Cardiac fibroblast (primary cell): ENCODE results near the gene ZNF619.
A peak's percentile ranks its signal among the peaks of the same experiment; 100 is the strongest.

Experiments
- DNase-seq, 2 donors: peaks; one replicate each; pipeline versions ENCODE4 v3.0.0 to v3.0.0-alpha.2; 2010; ENCODE audit warnings: low read depth in 2 of 2
- H3K4me3 ChIP-seq, 2 donors: replicated peaks in 1 of 2; 1 replicate in 1 of 2; 2 replicates in 1 of 2; pipeline ENCODE4 v1.5.1; 2011; ENCODE audit warnings: low read depth in 2 of 2, low read length in 2 of 2, mild to moderate bottlenecking in 2 of 2, moderate library complexity in 1 of 2
- TF ChIP-seq, protein P1 (sequence below): IDR thresholded peaks from one replicate; pipeline ENCODE4 v1.5.1; 2011; ENCODE audit warnings: low read depth, mild to moderate bottlenecking, low read length, inconsistent platforms

Gene ZNF619

DNA sequence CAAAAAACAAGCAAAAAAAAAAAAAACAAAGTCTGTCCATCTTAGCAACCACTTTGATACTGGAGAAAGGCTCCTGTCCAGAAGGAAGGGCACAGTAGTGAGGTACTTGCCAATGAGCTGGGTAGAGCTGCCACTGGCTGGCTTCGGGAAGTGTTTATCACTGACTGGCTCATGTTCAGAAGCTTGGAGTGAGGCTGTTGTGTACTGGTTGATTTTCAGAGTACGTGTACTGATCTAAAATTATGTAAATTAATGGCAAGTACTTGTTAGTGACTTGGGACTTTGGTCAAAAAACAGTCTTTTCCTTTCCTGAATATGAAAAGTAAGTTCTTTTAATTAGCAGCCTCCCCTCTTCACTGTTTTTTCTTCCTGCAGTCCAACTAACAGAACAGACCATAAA lies 46.9 kb downstream of the ZNF619 start:
- H3K4me3 ChIP-seq, result no peak overlapping the region
- peak; percentile 2 to 7 for DNase-seq
- TF ChIP-seq, protein P1, sequence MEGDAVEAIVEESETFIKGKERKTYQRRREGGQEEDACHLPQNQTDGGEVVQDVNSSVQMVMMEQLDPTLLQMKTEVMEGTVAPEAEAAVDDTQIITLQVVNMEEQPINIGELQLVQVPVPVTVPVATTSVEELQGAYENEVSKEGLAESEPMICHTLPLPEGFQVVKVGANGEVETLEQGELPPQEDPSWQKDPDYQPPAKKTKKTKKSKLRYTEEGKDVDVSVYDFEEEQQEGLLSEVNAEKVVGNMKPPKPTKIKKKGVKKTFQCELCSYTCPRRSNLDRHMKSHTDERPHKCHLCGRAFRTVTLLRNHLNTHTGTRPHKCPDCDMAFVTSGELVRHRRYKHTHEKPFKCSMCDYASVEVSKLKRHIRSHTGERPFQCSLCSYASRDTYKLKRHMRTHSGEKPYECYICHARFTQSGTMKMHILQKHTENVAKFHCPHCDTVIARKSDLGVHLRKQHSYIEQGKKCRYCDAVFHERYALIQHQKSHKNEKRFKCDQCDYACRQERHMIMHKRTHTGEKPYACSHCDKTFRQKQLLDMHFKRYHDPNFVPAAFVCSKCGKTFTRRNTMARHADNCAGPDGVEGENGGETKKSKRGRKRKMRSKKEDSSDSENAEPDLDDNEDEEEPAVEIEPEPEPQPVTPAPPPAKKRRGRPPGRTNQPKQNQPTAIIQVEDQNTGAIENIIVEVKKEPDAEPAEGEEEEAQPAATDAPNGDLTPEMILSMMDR, result no peak

DNA sequence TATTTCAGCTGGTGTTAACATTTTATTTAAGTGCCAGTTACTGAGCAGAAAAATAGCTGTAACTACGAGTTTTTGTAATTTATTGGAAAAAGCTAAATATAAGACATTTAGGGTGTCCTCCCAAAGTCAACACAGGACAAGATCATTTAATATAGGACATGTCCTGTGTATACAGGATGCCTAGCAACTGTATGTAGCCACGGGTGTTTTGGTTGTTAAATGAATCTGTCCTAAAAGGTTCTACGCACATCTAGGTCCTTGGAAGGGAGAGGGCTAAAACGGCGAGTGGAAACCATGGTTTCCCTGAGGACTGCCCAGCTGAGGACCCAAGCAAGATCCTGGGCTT lies 47.3 kb downstream of the ZNF619 start:
- peak in 1 of 2 donors; percentile 26 for DNase-seq
- TF ChIP-seq, protein P1, result no peak
- H3K4me3 ChIP-seq, result peak overlapping the region; percentile 71 to 75

DNA sequence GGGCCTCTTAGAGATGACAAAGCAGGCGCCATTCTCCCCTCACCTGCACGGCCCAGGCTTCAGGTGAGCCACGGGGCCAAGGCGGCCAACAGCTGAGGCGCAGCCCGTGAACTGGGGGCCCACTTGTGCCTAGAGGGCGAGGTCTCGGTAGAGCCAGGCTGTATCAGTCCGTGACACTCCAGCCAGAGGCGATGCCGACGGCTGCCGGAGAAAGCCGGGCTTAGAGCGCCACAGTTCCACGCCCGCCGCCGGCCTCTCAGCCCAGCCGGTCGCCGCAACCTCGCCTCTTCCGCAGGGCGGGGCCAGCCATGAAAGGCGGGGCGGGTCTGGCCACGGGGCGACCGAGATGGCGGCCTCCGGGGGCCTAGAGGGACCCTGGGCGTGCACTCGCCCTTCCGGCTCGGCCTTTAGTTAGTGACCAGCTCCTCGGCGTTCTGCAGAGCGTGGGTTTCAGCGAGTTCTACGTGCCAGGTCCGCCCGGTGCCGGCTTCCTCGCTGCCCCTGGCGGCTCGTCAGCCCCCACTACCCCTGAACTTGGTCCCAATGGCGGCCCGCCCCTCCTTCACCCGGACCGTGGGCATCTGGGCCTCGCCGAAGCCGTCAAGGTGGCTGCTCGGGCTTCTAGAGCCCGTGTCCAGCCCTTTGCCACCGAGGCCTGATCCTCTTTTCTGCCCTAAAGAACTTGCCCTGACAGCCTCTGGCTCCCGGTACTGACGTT lies 47.8 kb downstream of the ZNF619 start, which contains the start of gene ZNF621:
Gene ZNF621, plus strand, starts transcription at position 393 of the 718 bp plus-strand sequence. CDS start 881 bp downstream, outside the sequence.
- peak within 1 kb of the TSS; percentile 71 to 75 for H3K4me3 ChIP-seq
- DNase-seq, result peak; percentile 83 to 93
- TF ChIP-seq, protein P1, result no peak

GRCh38 chr3:40528426-40528825 lies 51.5 kb downstream of the ZNF619 start:
- TF ChIP-seq, protein P1, result no peak
- H3K4me3 ChIP-seq, result no peak overlapping the region
- DNase-seq, result no peak

GRCh38 chr3:40532252-40532651 lies 55.3 kb downstream of the ZNF619 start:
- TF ChIP-seq, protein P1, result no peak
- no peak for DNase-seq
- no peak overlapping the region for H3K4me3 ChIP-seq

- no peak for DNase-seq
- TF ChIP-seq, protein P1, result no peak
- H3K4me3 ChIP-seq, result no peak overlapping the region
Measured at GRCh38 chr3:40534283-40534682, 57.4 kb downstream of the ZNF619 start.
